D341Med (cell line): ENCODE results near the gene MVD.
"Not testable (repeated sequence)": the region's sequence is repeated elsewhere in the genome, so short reads cannot be mapped to it uniquely, and the experiment has no call there.

ENCODE experiments used
- DNase-seq: peaks from one replicate; pipeline ENCODE4 v3.0.0; 2012; ENCODE audit warnings: low spot score

MVD gene

GRCh38 chr16:88624977-88625576 lies 37.8 kb downstream of the MVD start:
- DNase-seq: no peak

- no peak for DNase-seq
Measured at GRCh38 chr16:88624481-88624880, 38.4 kb downstream of the MVD start.

- DNase-seq: no peak
Measured at GRCh38 chr16:88623858-88624257, 39.0 kb downstream of the MVD start.

- DNase-seq: no peak
Measured at GRCh38 chr16:88622866-88623265, 40.0 kb downstream of the MVD start.

GRCh38 chr16:88622125-88622524 lies 40.8 kb downstream of the MVD start:
- no peak for DNase-seq

GRCh38 chr16:88619859-88620815 lies 42.8 kb downstream of the MVD start:
- no peak for DNase-seq

GRCh38 chr16:88618956-88619667 lies 43.8 kb downstream of the MVD start:
- no peak for DNase-seq

- DNase-seq: no peak
Measured at GRCh38 chr16:88618182-88618955, 44.5 kb downstream of the MVD start.

GRCh38 chr16:88617268-88618031 lies 45.4 kb downstream of the MVD start:
- DNase-seq: no peak

GRCh38 chr16:88616736-88617135 lies 46.2 kb downstream of the MVD start:
- DNase-seq: no peak

- no peak for DNase-seq
Measured at GRCh38 chr16:88616320-88616719, 46.6 kb downstream of the MVD start.

- DNase-seq: peak; percentile 72
Measured at GRCh38 chr16:88614818-88615580, 47.9 kb downstream of the MVD start.

GRCh38 chr16:88613911-88614817 lies 48.7 kb downstream of the MVD start:
- no peak for DNase-seq

GRCh38 chr16:88613293-88613692 lies 49.6 kb downstream of the MVD start:
- no peak for DNase-seq

GRCh38 chr16:88610909-88611812 lies 51.7 kb downstream of the MVD start:
- no peak for DNase-seq

GRCh38 chr16:88610080-88610479 lies 52.8 kb downstream of the MVD start:
- DNase-seq: no peak

- DNase-seq: not testable (repeated sequence)
Measured at GRCh38 chr16:88609426-88609825, 53.5 kb downstream of the MVD start.

- DNase-seq: no peak
Measured at GRCh38 chr16:88608076-88608475, 54.8 kb downstream of the MVD start.
